Heart left ventricle (tissue), 13 donors: ENCODE data around the gene GAD2.

Source experiments
- POLR2A ChIP-seq, 2 donors: fragments of 450-650 bp; IDR thresholded peaks; one replicate each; pipeline ENCODE4 v1.6.1; 2017; ENCODE audit warnings: antibody characterized with exemption in 2 of 2, mild to moderate bottlenecking in 2 of 2, moderate library complexity in 2 of 2
- TF ChIP-seq, protein P1 (sequence below), 12 donors: fragments of 200-600 bp; sonication (generic) in 4 of 12; IDR thresholded peaks; one replicate each; pipeline versions ENCODE4 v1.5.0 to v1.8.0; 2018 to 2022; ENCODE audit warnings: antibody characterized with exemption in 12 of 12, mild to moderate bottlenecking in 5 of 12
- donor health status: ischemic (EF 13 %, LVEDD 7.1; RV severe dilation, severe dysfunction).
- donor health status: DM: no; HTN: yes; CAD: no.
- donor health status: DM: no; HTN: no; CAD: no.
- donor health status: ischemic (EF 25% LVEDD 6.9; RV normal size, moderate dysfunction).
- donor health status: ischemic (EF 25% LVEDD 5.7; RV mildly dilated, moderate dysfunction).
- donor health status: ischemic (EF 35%, LVEDD 5.7; RV mildly dilated, moderate dysfunction).
- donor health status: nonischemic (EF 11% LVEDD 7.7; RV severe dilation, severe dysfunction).
- donor health status: DM: yes; HTN: yes; CAD: no.
- donor health status: PGD.
- donor health status: ischemic (EF 29% LVEDD 5.4; RV normal size, mild dysfunction).
- donor health status: nonischemic (EF 23%, LVEDD 6.1; RV moderate dilation, normal function).

DNA sequence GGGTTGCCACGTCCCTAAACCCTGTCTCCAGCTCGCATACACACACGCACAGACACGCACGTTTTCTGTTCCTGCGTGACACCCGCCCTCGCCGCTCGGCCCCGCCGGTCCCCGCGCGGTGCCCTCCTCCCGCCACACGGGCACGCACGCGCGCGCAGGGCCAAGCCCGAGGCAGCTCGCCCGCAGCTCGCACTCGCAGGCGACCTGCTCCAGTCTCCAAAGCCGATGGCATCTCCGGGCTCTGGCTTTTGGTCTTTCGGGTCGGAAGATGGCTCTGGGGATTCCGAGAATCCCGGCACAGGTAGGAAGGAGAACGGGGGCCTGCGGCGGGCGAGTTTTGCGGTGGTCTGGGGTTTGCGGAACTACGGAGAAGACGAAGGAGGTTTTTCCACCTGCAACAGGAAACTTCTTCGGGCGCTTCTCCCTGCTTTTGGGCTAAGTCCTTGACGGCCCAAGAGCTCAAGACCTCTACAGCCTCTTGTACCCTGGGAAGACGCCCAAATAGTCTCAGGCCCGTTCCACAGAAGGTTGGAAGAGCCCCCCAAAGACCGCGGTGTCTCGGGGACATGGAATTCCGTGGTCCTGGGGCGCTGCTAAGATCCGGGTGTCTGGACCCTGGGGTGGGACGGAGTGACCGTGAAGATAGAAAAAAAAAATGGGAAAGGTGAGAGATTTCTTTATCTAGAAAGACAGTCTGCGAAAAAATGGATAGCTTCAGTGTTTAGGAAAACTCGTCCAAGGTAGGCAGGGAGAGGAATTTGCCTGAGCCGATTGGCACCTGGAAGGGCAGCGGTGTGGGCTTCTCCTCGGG is at the start of gene GAD2:
- TF ChIP-seq, protein P1, sequence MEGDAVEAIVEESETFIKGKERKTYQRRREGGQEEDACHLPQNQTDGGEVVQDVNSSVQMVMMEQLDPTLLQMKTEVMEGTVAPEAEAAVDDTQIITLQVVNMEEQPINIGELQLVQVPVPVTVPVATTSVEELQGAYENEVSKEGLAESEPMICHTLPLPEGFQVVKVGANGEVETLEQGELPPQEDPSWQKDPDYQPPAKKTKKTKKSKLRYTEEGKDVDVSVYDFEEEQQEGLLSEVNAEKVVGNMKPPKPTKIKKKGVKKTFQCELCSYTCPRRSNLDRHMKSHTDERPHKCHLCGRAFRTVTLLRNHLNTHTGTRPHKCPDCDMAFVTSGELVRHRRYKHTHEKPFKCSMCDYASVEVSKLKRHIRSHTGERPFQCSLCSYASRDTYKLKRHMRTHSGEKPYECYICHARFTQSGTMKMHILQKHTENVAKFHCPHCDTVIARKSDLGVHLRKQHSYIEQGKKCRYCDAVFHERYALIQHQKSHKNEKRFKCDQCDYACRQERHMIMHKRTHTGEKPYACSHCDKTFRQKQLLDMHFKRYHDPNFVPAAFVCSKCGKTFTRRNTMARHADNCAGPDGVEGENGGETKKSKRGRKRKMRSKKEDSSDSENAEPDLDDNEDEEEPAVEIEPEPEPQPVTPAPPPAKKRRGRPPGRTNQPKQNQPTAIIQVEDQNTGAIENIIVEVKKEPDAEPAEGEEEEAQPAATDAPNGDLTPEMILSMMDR (IDR thresholded peaks at IDR 0.05): no peak
- TF ChIP-seq POLR2A (IDR thresholded peaks at IDR 0.05): no peak
